ENCODE results near the gene PAX5.
A peak's percentile ranks its signal among the peaks of the same experiment; 100 is the strongest.

PAX5 gene

GRCh38 chr9:37002036-37002412 is 32.0 kb downstream of the PAX5 start:
- no peaks in the 10 kb centered on the region for H3K36me3 ChIP-seq (ENCODE audit: insufficient read depth, insufficient read length, low read length)
- H3K9ac ChIP-seq (ENCODE audit: insufficient read length, low read depth), result no peak overlapping the region
- H3K27me3 ChIP-seq (ENCODE audit: insufficient read depth, insufficient read length), result peaks cover 2% of the 10 kb centered on the region
- no peak for TF ChIP-seq YY1 (IDR thresholded peaks at IDR 0.05; ENCODE audit: insufficient read depth, insufficient read length)
- no peak for TF ChIP-seq SUZ12 (IDR thresholded peaks at IDR 0.05; ENCODE audit: extremely low read depth, insufficient read depth, insufficient read length)
- TF ChIP-seq ZNF274 (IDR thresholded peaks at IDR 0.05; ENCODE audit: low read depth, low read length), result no peak
- no peak for DNase-seq (ENCODE audit: low read depth, low spot score)
- no peaks in the 10 kb centered on the region for H3K9me3 ChIP-seq (ENCODE audit: insufficient read depth, low read length)
- H3K4me1 ChIP-seq (ENCODE audit: insufficient read depth, insufficient read length), result peaks cover 20% of the 10 kb centered on the region
- H3K4me3 ChIP-seq (ENCODE audit: insufficient read length, low read depth), result no peak overlapping the region

GRCh38 chr9:37001459-37001858 is 32.6 kb downstream of the PAX5 start:
- Histone ChIP-seq H3K9me3 (ENCODE audit: insufficient read depth, low read length) (no peaks in the 10 kb centered on the region), H3K9ac (ENCODE audit: insufficient read length, low read depth) (no peak overlapping the region), H3K4me3 (ENCODE audit: insufficient read length, low read depth) (no peak overlapping the region), H3K27me3 (ENCODE audit: insufficient read depth, insufficient read length) (peaks cover 7% of the 10 kb centered on the region), H3K4me1 (ENCODE audit: insufficient read depth, insufficient read length) (peaks cover 22% of the 10 kb centered on the region), H3K36me3 (ENCODE audit: insufficient read depth, insufficient read length, low read length) (no peaks in the 10 kb centered on the region)
- TF ChIP-seq SUZ12 (IDR thresholded peaks at IDR 0.05; ENCODE audit: extremely low read depth, insufficient read depth, insufficient read length), result no peak
- no peak for DNase-seq (ENCODE audit: low read depth, low spot score)

- DNase-seq (ENCODE audit: low read depth, low spot score), result no peak
- Histone ChIP-seq H3K4me1 (ENCODE audit: insufficient read depth, insufficient read length) (peaks cover 27% of the 10 kb centered on the region), H3K36me3 (ENCODE audit: insufficient read depth, insufficient read length, low read length) (no peaks in the 10 kb centered on the region)
Observed at GRCh38 chr9:36999728-37000333, 34.2 kb downstream of the PAX5 start.

GRCh38 chr9:36997414-36997813 is 36.7 kb downstream of the PAX5 start:
- Histone ChIP-seq H3K9ac (ENCODE audit: insufficient read length, low read depth) (peak overlapping the region; percentile 7), H3K36me3 (ENCODE audit: insufficient read depth, insufficient read length, low read length) (no peaks in the 10 kb centered on the region), H3K4me1 (ENCODE audit: insufficient read depth, insufficient read length) (peaks cover 27% of the 10 kb centered on the region), H3K4me3 (ENCODE audit: insufficient read length, low read depth) (no peak overlapping the region), H3K9me3 (ENCODE audit: insufficient read depth, low read length) (no peaks in the 10 kb centered on the region), H3K27me3 (ENCODE audit: insufficient read depth, insufficient read length) (peaks cover 15% of the 10 kb centered on the region)
- no peak for DNase-seq (ENCODE audit: low read depth, low spot score)
- TF ChIP-seq ZNF274 (IDR thresholded peaks at IDR 0.05; ENCODE audit: low read depth, low read length), result no peak
- TF ChIP-seq SUZ12 (IDR thresholded peaks at IDR 0.05; ENCODE audit: extremely low read depth, insufficient read depth, insufficient read length), result no peak
- TF ChIP-seq YY1 (IDR thresholded peaks at IDR 0.05; ENCODE audit: insufficient read depth, insufficient read length), result no peak

More at GRCh38 chr9:36999728-37000333, 34.2 kb downstream of the PAX5 start:
- Histone ChIP-seq H3K4me3 (ENCODE audit: insufficient read length, low read depth) (no peak overlapping the region), H3K9me3 (ENCODE audit: insufficient read depth, low read length) (no peaks in the 10 kb centered on the region), H3K27me3 (ENCODE audit: insufficient read depth, insufficient read length) (peaks cover 10% of the 10 kb centered on the region), H3K9ac (ENCODE audit: insufficient read length, low read depth) (no peak overlapping the region)
- no peak for TF ChIP-seq ZNF274 (IDR thresholded peaks at IDR 0.05; ENCODE audit: low read depth, low read length)
- no peak for TF ChIP-seq SUZ12 (IDR thresholded peaks at IDR 0.05; ENCODE audit: extremely low read depth, insufficient read depth, insufficient read length)
- TF ChIP-seq YY1 (IDR thresholded peaks at IDR 0.05; ENCODE audit: insufficient read depth, insufficient read length), result no peak

- Histone ChIP-seq H3K4me1 (ENCODE audit: insufficient read depth, insufficient read length) (peaks cover 25% of the 10 kb centered on the region), H3K36me3 (ENCODE audit: insufficient read depth, insufficient read length, low read length) (no peaks in the 10 kb centered on the region), H3K4me3 (ENCODE audit: insufficient read length, low read depth) (no peak overlapping the region), H3K27me3 (ENCODE audit: insufficient read depth, insufficient read length) (peaks cover 20% of the 10 kb centered on the region), H3K9me3 (ENCODE audit: insufficient read depth, low read length) (no peaks in the 10 kb centered on the region), H3K9ac (ENCODE audit: insufficient read length, low read depth) (no peak overlapping the region)
- no peak for DNase-seq (ENCODE audit: low read depth, low spot score)
- TF ChIP-seq ZNF274 (IDR thresholded peaks at IDR 0.05; ENCODE audit: low read depth, low read length) (no peak), YY1 (IDR thresholded peaks at IDR 0.05; ENCODE audit: insufficient read depth, insufficient read length) (no peak), SUZ12 (IDR thresholded peaks at IDR 0.05; ENCODE audit: extremely low read depth, insufficient read depth, insufficient read length) (no peak)
Observed at GRCh38 chr9:36996706-36997086, 37.4 kb downstream of the PAX5 start.

GRCh38 chr9:36995927-36996705 is 38.0 kb downstream of the PAX5 start:
- H3K27me3 ChIP-seq (ENCODE audit: insufficient read depth, insufficient read length), result peaks cover 20% of the 10 kb centered on the region
- no peaks in the 10 kb centered on the region for H3K36me3 ChIP-seq (ENCODE audit: insufficient read depth, insufficient read length, low read length)
- no peaks in the 10 kb centered on the region for H3K9me3 ChIP-seq (ENCODE audit: insufficient read depth, low read length)
- H3K4me1 ChIP-seq (ENCODE audit: insufficient read depth, insufficient read length), result peaks cover 25% of the 10 kb centered on the region
- H3K4me3 ChIP-seq (ENCODE audit: insufficient read length, low read depth), result no peak overlapping the region
- TF ChIP-seq ZNF274 (IDR thresholded peaks at IDR 0.05; ENCODE audit: low read depth, low read length) (no peak), YY1 (IDR thresholded peaks at IDR 0.05; ENCODE audit: insufficient read depth, insufficient read length) (no peak), SUZ12 (IDR thresholded peaks at IDR 0.05; ENCODE audit: extremely low read depth, insufficient read depth, insufficient read length) (no peak)
- peak; percentile 83 for DNase-seq (ENCODE audit: low read depth, low spot score)
- peak overlapping the region; percentile 53 for H3K9ac ChIP-seq (ENCODE audit: insufficient read length, low read depth)

- TF ChIP-seq YY1 (IDR thresholded peaks at IDR 0.05; ENCODE audit: insufficient read depth, insufficient read length), result no peak
- Histone ChIP-seq H3K9ac (ENCODE audit: insufficient read length, low read depth) (no peak overlapping the region), H3K4me3 (ENCODE audit: insufficient read length, low read depth) (no peak overlapping the region), H3K4me1 (ENCODE audit: insufficient read depth, insufficient read length) (peaks cover 16% of the 10 kb centered on the region), H3K9me3 (ENCODE audit: insufficient read depth, low read length) (no peaks in the 10 kb centered on the region), H3K36me3 (ENCODE audit: insufficient read depth, insufficient read length, low read length) (no peaks in the 10 kb centered on the region), H3K27me3 (ENCODE audit: insufficient read depth, insufficient read length) (peaks cover 34% of the 10 kb centered on the region)
- DNase-seq (ENCODE audit: low read depth, low spot score), result no peak
Observed at GRCh38 chr9:36993933-36994764, 39.9 kb downstream of the PAX5 start.

All from NT2/D1 (cell line).